ENCODE results near the gene BBS7. TPM values are rescaled to one million over a fixed set of nuclear protein-coding genes. Genes with fewer than 3 reads are reported as not detected.

Gene BBS7
- total and polyA plus RNA-seq, 2 experiments from 2014 or later: 9.5 to 11.9 TPM

GRCh38 chr4:121873604-121874003 is 3.3 kb upstream of the BBS7 start:
- Histone ChIP-seq H3K4me2 (no peak overlapping the region), H3K36me3 (replicated peaks; ENCODE audit: insufficient read depth, low read depth) (no peaks in the 10 kb centered on the region), H4K20me1 (ENCODE audit: insufficient read depth, poor library complexity, severe bottlenecking) (no peaks in the 10 kb centered on the region), H3K9me3 (ENCODE audit: low read depth) (no peaks in the 10 kb centered on the region), H2AFZ (no peak overlapping the region), H3K4me1 (ENCODE audit: insufficient read depth) (no peaks in the 10 kb centered on the region), H3K27ac (no peak overlapping the region), H3K9me2 (replicated peaks; ENCODE audit: insufficient read depth) (no peaks in the 10 kb centered on the region), H3K4me3 (no peak overlapping the region), H3K79me2 (peaks cover 5% of the 10 kb centered on the region), H3K27me3 (no peaks in the 10 kb centered on the region)
- 52% methylated on average over 3 of the region's 3 CpGs for WGBS (ENCODE audit: low lambda C conversion rate, missing lambda C conversion rate)
- TF ChIP-seq EZH2phosphoT487 (IDR thresholded peaks at IDR 0.05; ENCODE audit: low read depth, severe bottlenecking, unreplicated experiment) (no peak), EZH2 (IDR thresholded peaks at IDR 0.05; ENCODE audit: borderline replicate concordance) (no peak)
- TF ChIP-seq, protein P1, sequence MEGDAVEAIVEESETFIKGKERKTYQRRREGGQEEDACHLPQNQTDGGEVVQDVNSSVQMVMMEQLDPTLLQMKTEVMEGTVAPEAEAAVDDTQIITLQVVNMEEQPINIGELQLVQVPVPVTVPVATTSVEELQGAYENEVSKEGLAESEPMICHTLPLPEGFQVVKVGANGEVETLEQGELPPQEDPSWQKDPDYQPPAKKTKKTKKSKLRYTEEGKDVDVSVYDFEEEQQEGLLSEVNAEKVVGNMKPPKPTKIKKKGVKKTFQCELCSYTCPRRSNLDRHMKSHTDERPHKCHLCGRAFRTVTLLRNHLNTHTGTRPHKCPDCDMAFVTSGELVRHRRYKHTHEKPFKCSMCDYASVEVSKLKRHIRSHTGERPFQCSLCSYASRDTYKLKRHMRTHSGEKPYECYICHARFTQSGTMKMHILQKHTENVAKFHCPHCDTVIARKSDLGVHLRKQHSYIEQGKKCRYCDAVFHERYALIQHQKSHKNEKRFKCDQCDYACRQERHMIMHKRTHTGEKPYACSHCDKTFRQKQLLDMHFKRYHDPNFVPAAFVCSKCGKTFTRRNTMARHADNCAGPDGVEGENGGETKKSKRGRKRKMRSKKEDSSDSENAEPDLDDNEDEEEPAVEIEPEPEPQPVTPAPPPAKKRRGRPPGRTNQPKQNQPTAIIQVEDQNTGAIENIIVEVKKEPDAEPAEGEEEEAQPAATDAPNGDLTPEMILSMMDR (IDR thresholded peaks at IDR 0.05; ENCODE audit: poor library complexity): no peak
- DNase-seq (ENCODE audit: low spot score): no peak

GRCh38 chr4:121863799-121864198 is 6.5 kb downstream of the BBS7 start:
- Histone ChIP-seq H3K4me1 (ENCODE audit: insufficient read depth) (no peaks in the 10 kb centered on the region), H2AFZ (no peak overlapping the region), H3K9me2 (replicated peaks; ENCODE audit: insufficient read depth) (no peaks in the 10 kb centered on the region), H3K4me3 (no peak overlapping the region), H3K36me3 (replicated peaks; ENCODE audit: insufficient read depth, low read depth) (no peaks in the 10 kb centered on the region), H3K9me3 (ENCODE audit: low read depth) (no peaks in the 10 kb centered on the region), H3K79me2 (peaks cover 7% of the 10 kb centered on the region), H4K20me1 (ENCODE audit: insufficient read depth, poor library complexity, severe bottlenecking) (no peaks in the 10 kb centered on the region), H3K27me3 (no peaks in the 10 kb centered on the region), H3K27ac (no peak overlapping the region), H3K4me2 (no peak overlapping the region)
- DNase-seq (ENCODE audit: low spot score): no peak
- TF ChIP-seq, protein P1 (IDR thresholded peaks at IDR 0.05; ENCODE audit: poor library complexity): no peak
- no peak for TF ChIP-seq EZH2phosphoT487 (IDR thresholded peaks at IDR 0.05; ENCODE audit: low read depth, severe bottlenecking, unreplicated experiment)
- no peak for TF ChIP-seq EZH2 (IDR thresholded peaks at IDR 0.05; ENCODE audit: borderline replicate concordance)
- WGBS (ENCODE audit: low lambda C conversion rate, missing lambda C conversion rate): 83% methylated on average over 7 of the region's 7 CpGs

GRCh38 chr4:121861426-121861825 is 8.8 kb downstream of the BBS7 start:
- DNase-seq (ENCODE audit: low spot score): no peak
- Histone ChIP-seq H3K79me2 (no peaks in the 10 kb centered on the region), H3K4me2 (no peak overlapping the region), H3K27me3 (no peaks in the 10 kb centered on the region), H3K4me3 (no peak overlapping the region), H3K27ac (no peak overlapping the region), H3K9me2 (replicated peaks; ENCODE audit: insufficient read depth) (no peaks in the 10 kb centered on the region), H3K9me3 (ENCODE audit: low read depth) (no peaks in the 10 kb centered on the region), H2AFZ (no peak overlapping the region), H4K20me1 (ENCODE audit: insufficient read depth, poor library complexity, severe bottlenecking) (no peaks in the 10 kb centered on the region), H3K36me3 (replicated peaks; ENCODE audit: insufficient read depth, low read depth) (no peaks in the 10 kb centered on the region), H3K4me1 (ENCODE audit: insufficient read depth) (no peaks in the 10 kb centered on the region)
- WGBS (ENCODE audit: low lambda C conversion rate, missing lambda C conversion rate): 91% methylated on average over 2 of the region's 2 CpGs
- no peak for TF ChIP-seq EZH2 (IDR thresholded peaks at IDR 0.05; ENCODE audit: borderline replicate concordance)
- TF ChIP-seq, protein P1 (IDR thresholded peaks at IDR 0.05; ENCODE audit: poor library complexity): no peak
- no peak for TF ChIP-seq EZH2phosphoT487 (IDR thresholded peaks at IDR 0.05; ENCODE audit: low read depth, severe bottlenecking, unreplicated experiment)

DNA sequence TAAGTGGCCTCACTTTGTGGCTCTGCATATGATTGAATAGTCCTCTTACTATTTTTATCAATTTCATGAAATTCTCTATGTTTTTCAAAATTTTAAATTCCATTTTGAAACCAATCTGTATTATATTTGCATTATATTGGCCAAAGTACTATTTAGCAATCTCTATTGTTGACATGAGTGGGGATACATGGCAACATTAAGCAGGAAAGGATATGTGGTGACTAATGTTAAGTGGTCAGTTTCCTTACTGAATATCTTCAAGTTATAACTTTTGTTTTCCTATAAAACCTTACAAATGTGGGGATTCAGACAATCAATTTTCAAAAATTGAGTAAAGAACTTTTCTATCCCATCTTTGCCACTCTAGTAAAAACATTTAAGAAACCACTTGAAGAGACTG is 10.2 kb downstream of the BBS7 start:
- Histone ChIP-seq H3K27ac (no peak overlapping the region), H3K79me2 (no peaks in the 10 kb centered on the region), H3K36me3 (replicated peaks; ENCODE audit: insufficient read depth, low read depth) (no peaks in the 10 kb centered on the region), H3K4me3 (no peak overlapping the region), H3K9me2 (replicated peaks; ENCODE audit: insufficient read depth) (no peaks in the 10 kb centered on the region), H3K27me3 (no peaks in the 10 kb centered on the region), H3K4me2 (no peak overlapping the region), H2AFZ (no peak overlapping the region), H4K20me1 (ENCODE audit: insufficient read depth, poor library complexity, severe bottlenecking) (no peaks in the 10 kb centered on the region), H3K4me1 (ENCODE audit: insufficient read depth) (no peaks in the 10 kb centered on the region), H3K9me3 (ENCODE audit: low read depth) (no peaks in the 10 kb centered on the region)
- no peak for TF ChIP-seq EZH2 (IDR thresholded peaks at IDR 0.05; ENCODE audit: borderline replicate concordance)
- no peak for TF ChIP-seq EZH2phosphoT487 (IDR thresholded peaks at IDR 0.05; ENCODE audit: low read depth, severe bottlenecking, unreplicated experiment)
- TF ChIP-seq, protein P1 (IDR thresholded peaks at IDR 0.05; ENCODE audit: poor library complexity): no peak
- DNase-seq (ENCODE audit: low spot score): no peak

Data from hepatocyte (in vitro differentiated cells).